HUES64 (cell line): ENCODE measurements around the gene LOXL1.
A peak's percentile ranks its signal among the peaks of the same experiment; 100 is the strongest.

ENCODE experiments used
- H3K27ac ChIP-seq: 2 replicates; pipeline ENCODE4 v1.7.0; 2013; ENCODE audit warnings: low read depth, low read length, inconsistent platforms
- H3K27me3 ChIP-seq: 2 replicates; pipeline ENCODE4 v1.6.1; 2013; ENCODE audit warnings: mild to moderate bottlenecking, low read length; ENCODE audit not compliant: insufficient read depth
- H3K36me3 ChIP-seq: 2 replicates; pipeline ENCODE4 v1.6.1; 2013; ENCODE audit warnings: mild to moderate bottlenecking, low read length; ENCODE audit not compliant: insufficient read depth
- H3K4me1 ChIP-seq: 2 replicates; pipeline ENCODE4 v1.6.1; 2013; ENCODE audit warnings: mild to moderate bottlenecking, low read length, moderate library complexity; ENCODE audit not compliant: insufficient read depth
- H3K4me3 ChIP-seq: 2 replicates; pipeline ENCODE4 v1.5.1; 2013; ENCODE audit warnings: mild to moderate bottlenecking, low read length, moderate library complexity
- H3K9ac ChIP-seq: 2 replicates; pipeline ENCODE4 v1.6.1; 2013; ENCODE audit warnings: mild to moderate bottlenecking, low read depth, low read length
- H3K9me3 ChIP-seq: 2 replicates; pipeline ENCODE4 v1.6.1; 2013; ENCODE audit warnings: low read depth, low read length; ENCODE audit not compliant: insufficient read depth
- WGBS: fragments of 150-250, 120-280 bp; methylation state at CpG from one replicate; pipeline ENCODE4 v1.1.7; 2013; ENCODE audit warnings: missing lambda C conversion rate; 5-methylcytosine and 5-hydroxymethylcytosine counted together

Gene LOXL1

DNA sequence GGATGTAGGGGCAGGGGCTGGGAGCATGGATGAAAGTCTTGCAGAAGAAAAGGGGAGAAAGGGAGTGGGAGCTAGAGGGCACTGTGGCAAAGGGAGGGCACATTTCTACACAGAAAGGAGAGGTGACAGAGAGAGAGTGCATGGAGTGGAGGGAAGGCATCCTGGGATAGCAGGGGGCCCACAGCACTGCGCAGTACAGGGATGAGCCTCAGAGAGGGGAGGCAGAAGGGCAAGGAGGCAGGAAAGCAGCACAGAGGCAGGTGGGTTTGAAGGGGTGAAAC lies 60.5 kb downstream of the LOXL1 start:
- WGBS, result 88% methylated on average over 1 of the region's 1 CpG
- Histone ChIP-seq H3K36me3 (no peaks in the 10 kb centered on the region), H3K4me3 (no peak overlapping the region), H3K9ac (no peak overlapping the region), H3K27me3 (no peaks in the 10 kb centered on the region), H3K9me3 (no peaks in the 10 kb centered on the region), H3K27ac (no peak overlapping the region), H3K4me1 (peaks cover 6% of the 10 kb centered on the region; the same call in 1 of the 2 replicates)

DNA sequence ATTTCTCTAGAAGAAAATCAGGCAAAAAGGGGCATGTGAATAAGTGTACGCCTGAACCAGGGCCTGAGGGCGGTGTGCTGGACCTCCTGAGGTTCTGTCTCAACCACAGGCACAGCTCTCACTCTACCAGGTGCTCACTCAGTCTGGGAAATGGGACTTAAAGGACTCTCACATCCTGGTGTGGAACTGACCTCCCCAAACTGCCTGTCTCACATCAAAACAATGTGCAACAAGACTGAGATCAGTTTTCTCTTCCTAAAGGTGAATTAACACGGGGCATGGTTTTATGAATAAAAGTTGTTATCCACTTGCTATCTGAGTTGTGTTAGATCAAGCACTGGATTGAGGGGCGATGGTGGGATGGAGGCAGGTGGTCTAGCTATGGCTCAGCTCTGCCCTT lies 61.0 kb downstream of the LOXL1 start:
- Histone ChIP-seq H3K9me3 (no peaks in the 10 kb centered on the region), H3K4me3 (no peak overlapping the region), H3K36me3 (no peaks in the 10 kb centered on the region), H3K4me1 (peaks cover 6% of the 10 kb centered on the region; the same call in 1 of the 2 replicates), H3K27ac (no peak overlapping the region), H3K27me3 (no peaks in the 10 kb centered on the region), H3K9ac (no peak overlapping the region)
- 91% methylated on average over 4 of the region's 4 CpGs for WGBS

DNA sequence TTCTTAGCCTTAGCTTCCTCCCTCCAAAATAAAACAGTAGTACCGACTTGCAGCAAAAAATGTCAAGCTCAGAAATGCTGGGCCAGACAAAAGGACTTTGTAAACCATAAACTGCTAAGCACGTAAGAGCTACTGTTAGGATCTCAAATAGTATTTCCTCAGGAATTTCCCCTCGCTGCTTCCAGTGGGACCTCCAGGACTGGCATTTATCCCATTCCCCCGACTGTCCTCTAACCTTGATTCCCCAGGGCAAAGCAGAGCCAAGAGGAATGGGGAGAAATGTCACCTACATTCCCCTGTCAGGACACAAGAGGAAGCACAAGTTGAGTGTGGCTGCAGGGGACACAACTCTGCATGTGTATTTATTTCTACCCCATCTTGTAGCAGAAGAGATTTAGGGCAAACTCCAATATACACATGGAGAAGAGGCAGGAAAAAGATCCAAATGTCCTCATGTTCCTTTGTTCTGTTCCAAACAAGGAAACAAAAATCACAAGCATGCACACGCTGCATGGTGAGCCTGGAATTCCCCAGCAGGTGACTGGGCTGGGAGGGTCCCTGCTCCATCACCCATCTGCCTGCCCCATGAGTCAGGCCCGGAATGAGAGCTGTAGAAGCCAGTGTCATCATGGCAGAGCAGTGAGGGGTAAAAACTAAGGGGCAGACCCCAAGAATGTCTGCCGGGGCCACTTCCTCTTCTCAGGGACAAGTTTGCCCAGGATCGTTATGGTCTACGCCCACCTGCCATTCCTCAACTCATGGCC lies 61.6 kb downstream of the LOXL1 start:
- H3K27me3 ChIP-seq, result no peaks in the 10 kb centered on the region
- no peak overlapping the region for H3K27ac ChIP-seq
- no peaks in the 10 kb centered on the region for H3K36me3 ChIP-seq
- H3K9me3 ChIP-seq, result no peaks in the 10 kb centered on the region
- H3K4me1 ChIP-seq, result peaks cover 9% of the 10 kb centered on the region; the same call in 1 of the 2 replicates
- 83% methylated on average over 9 of the region's 9 CpGs for WGBS
- H3K4me3 ChIP-seq, result no peak overlapping the region
- no peak overlapping the region for H3K9ac ChIP-seq

DNA sequence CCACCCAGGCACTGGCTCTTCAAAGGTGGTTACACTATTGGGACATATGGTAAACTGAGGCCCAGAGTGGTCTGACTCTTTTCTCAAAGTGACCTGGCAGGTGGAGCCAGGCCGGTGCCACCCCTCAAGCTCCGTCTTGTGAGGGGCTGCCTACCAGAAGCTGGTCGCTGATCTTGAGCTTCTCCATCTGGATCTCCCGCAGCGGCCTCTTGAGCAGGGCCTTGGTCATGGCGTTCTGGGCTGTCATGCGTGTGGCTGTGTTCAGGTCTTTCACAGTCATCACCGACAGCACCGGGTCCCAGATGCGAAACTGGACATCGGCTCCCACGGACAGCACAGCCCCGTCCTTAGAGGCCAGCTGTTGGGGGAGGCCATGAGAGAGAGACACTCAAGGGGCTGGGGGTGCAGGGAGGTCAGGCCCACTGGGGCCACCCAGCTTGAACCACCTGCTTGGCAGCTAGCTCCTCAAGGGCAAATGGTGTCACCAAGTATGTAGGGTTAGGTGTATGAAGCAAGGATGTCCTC lies 62.2 kb downstream of the LOXL1 start:
- WGBS, result 93% methylated on average over 13 of the region's 13 CpGs

DNA sequence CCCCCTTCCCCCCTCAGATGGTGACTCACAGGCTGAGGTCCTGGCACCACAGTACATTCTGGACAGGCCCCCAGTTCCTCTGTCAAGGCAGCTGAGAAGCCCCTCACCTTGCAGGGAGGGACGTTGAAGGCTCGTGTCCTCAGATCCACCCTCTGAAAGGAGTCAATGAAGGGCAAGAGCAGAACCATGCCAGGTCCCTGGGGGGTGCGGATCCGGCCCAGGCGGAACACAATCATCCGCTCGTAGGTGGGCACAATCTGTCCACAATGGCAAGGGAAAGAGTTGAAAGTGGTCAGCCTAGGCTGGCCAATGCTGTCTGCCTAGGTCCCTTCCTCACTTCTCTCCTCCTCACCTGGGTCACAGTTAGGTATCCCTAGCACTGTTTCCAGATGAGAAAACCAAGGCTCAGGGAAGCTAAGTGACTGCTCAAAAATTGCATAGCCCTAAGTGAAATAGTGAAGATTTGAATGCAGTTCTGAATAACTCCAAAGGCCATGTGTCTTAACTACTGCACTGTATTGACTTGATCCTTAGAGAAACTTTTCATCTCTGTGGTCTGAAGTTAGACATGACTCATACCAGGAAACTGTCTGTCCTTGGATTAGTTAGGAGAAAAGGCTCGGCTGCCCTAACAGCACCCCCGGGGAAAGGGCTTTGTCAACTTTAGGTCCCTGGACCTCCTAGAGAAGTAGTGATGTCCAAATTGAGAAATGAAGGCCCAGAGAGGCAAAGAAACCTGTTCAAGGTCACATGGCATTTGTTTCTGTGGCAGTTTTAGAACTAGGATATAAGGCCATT lies 62.9 kb downstream of the LOXL1 start:
- no peaks in the 10 kb centered on the region for H3K9me3 ChIP-seq
- no peaks in the 10 kb centered on the region for H3K27me3 ChIP-seq
- H3K4me1 ChIP-seq, result peaks cover 9% of the 10 kb centered on the region; the same call in 1 of the 2 replicates
- no peaks in the 10 kb centered on the region for H3K36me3 ChIP-seq
- no peak overlapping the region for H3K27ac ChIP-seq
- no peak overlapping the region for H3K4me3 ChIP-seq
- H3K9ac ChIP-seq, result no peak overlapping the region
- WGBS, result 86% methylated on average over 9 of the region's 9 CpGs

More for the DNA sequence above, 62.2 kb downstream of the LOXL1 start:
- no peak overlapping the region for H3K27ac ChIP-seq
- H3K4me1 ChIP-seq, result peaks cover 9% of the 10 kb centered on the region; the same call in 1 of the 2 replicates
- H3K27me3 ChIP-seq, result no peaks in the 10 kb centered on the region
- no peaks in the 10 kb centered on the region for H3K9me3 ChIP-seq
- no peak overlapping the region for H3K4me3 ChIP-seq
- no peaks in the 10 kb centered on the region for H3K36me3 ChIP-seq
- H3K9ac ChIP-seq, result no peak overlapping the region

DNA sequence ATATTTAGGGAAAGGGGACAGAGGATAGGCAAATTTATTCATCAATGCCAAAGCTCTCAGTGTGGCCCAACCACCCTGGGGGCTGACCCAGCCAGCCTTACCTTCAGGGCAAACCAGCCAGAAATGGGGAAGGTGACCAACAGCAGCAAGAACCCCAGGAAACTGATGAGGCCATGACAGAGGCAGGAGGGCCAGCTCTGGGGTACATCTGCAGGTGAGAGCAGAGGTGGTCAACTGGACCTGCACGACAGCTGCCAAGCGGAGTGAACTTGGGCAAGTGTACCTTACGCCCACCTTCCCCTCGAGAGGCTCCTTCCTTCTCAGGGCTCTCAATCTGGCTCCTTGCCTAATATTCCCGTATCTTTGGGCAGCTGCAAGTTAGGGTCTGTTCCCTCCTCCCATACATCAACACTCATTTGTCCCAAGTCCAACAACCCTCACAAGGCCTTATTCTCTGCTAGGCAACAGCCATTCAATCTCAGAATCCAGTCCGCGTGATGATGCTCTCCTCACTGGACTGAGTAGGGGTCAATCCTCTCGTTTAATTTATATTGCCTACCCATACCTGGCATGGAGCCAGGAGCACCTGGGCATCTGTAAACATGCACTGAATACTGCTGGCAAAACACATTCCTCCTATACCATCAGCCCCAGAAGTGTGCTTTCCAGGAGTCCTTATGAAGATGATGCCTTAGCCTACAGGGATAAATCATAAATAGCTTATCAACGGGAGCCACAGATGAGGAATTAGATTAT lies 64.2 kb downstream of the LOXL1 start:
- WGBS, result 93% methylated on average over 8 of the region's 9 CpGs
- Histone ChIP-seq H3K27me3 (no peaks in the 10 kb centered on the region), H3K36me3 (no peaks in the 10 kb centered on the region), H3K9ac (no peak overlapping the region), H3K27ac (no peak overlapping the region), H3K4me3 (no peak overlapping the region), H3K9me3 (no peaks in the 10 kb centered on the region), H3K4me1 (peaks cover 11% of the 10 kb centered on the region; the same call in 1 of the 2 replicates)

DNA sequence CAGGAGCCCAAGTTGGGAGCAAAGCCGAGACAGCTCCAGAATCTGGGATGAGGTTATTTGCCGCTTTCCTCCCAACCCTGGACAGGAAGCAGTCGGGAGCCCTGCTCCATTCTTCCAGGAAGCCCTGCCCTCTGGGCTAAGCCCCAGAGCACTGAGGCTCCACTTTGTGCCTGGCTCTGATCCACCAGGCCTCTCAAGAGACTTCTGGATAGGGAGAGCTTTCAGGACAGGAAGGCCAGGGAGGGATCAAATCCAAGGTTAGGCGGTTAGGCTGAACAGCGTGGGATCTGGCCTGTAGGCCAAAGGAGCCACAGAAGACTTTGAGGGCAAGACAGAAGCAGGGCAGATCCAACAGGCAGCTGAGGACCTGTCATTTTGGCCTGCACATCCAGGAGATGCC lies 65.0 kb downstream of the LOXL1 start:
- H3K4me3 ChIP-seq, result peak overlapping the region; percentile 86
- no peaks in the 10 kb centered on the region for H3K36me3 ChIP-seq
- no peaks in the 10 kb centered on the region for H3K9me3 ChIP-seq
- WGBS, result 85% methylated on average over 5 of the region's 5 CpGs
- no peak overlapping the region for H3K27ac ChIP-seq
- no peaks in the 10 kb centered on the region for H3K27me3 ChIP-seq
- 0 out of 2 replicates have a peak overlapping the region, but pooled peaks have one; percentile 41 for H3K9ac ChIP-seq
- H3K4me1 ChIP-seq, result peaks cover 13% of the 10 kb centered on the region; the same call in 1 of the 2 replicates

DNA sequence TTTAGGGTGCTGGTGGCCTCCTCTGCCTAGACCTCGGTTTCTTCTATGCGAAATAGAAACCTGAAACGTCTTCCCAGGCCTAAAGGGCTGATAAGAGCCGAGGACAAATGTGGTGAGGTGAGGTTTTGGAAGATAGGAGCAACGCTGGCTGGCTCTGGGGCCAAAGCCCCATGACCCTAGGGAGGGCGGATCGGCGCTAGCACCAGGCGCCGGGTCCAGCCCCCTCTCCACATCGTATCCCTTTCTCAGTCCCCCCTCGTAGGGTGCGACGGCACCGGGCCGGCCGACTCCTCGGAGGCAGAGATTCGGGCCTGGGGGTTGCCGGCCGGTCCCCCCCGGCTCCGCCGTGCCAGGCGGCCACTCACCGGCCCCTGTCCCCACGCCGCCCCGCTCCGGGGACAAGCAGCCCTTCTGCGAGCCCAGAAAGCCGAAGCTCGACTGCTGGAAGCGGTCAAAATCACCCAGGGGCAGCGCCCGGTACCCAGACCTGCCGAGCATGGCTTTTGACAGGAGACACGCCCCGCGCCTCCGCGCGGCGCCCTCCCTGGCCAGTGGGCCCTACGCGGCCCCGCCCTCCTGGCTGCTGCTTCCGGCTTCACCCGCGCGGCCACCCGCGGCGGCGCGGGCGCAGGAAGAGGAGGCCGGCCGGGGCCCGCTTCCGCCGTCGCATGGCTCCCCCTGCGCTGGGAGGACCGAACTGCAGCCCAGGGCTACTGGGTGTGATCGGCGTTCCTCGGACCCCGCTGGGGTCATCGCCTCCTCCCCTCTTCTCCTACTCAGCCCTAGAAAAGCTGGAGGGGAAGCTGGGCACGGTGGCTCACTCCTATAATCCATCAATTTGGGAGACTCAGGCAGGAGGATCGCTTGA lies 65.7 kb downstream of the LOXL1 start, which contains the start of gene STOML1:
Gene STOML1 (minus strand): TSS at position 570 of the 868 bp plus-strand sequence. CDS start 72 bp downstream, at position 498.
- H3K27ac ChIP-seq, result no peak within 1 kb of the TSS
- peak within 1 kb of the TSS; percentile 41; the same call in 1 of the 2 replicates for H3K9ac ChIP-seq
- no peaks in the 10 kb centered on the region for H3K36me3 ChIP-seq
- H3K4me3 ChIP-seq, result peak within 1 kb of the TSS; percentile 86
- H3K27me3 ChIP-seq, result no peaks in the 10 kb centered on the region
- 2% methylated on average over 72 of the region's 72 CpGs for WGBS
- H3K9me3 ChIP-seq, result no peaks in the 10 kb centered on the region
- H3K4me1 ChIP-seq, result peaks cover 13% of the 10 kb centered on the region; the same call in 1 of the 2 replicates

DNA sequence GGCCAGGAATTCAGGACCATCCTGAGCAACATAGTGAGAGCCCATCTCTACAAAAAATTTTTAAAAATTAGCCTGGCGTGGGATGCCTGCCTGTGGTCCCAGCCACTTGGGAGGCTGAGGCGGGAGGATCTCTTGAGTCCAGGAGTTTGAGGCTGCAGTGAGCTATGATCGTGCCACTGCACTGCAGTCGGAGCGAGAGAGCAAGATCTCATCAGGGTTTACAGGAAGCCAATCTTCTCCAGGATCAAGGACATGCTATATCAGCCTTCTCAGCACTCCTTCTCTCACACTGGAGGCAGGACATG lies 66.3 kb downstream of the LOXL1 start:
- Histone ChIP-seq H3K4me1 (peaks cover 13% of the 10 kb centered on the region; the same call in 1 of the 2 replicates), H3K9me3 (no peaks in the 10 kb centered on the region), H3K4me3 (peak overlapping the region; percentile 16; the same call in 1 of the 2 replicates), H3K9ac (no peak overlapping the region), H3K27ac (no peak overlapping the region), H3K27me3 (no peaks in the 10 kb centered on the region), H3K36me3 (no peaks in the 10 kb centered on the region)
- 90% methylated on average over 5 of the region's 5 CpGs for WGBS
